Measurements from ENCODE around the gene CLIC3.
A peak's percentile ranks its signal among the peaks of the same experiment; 100 is the strongest.

Gene CLIC3

DNA sequence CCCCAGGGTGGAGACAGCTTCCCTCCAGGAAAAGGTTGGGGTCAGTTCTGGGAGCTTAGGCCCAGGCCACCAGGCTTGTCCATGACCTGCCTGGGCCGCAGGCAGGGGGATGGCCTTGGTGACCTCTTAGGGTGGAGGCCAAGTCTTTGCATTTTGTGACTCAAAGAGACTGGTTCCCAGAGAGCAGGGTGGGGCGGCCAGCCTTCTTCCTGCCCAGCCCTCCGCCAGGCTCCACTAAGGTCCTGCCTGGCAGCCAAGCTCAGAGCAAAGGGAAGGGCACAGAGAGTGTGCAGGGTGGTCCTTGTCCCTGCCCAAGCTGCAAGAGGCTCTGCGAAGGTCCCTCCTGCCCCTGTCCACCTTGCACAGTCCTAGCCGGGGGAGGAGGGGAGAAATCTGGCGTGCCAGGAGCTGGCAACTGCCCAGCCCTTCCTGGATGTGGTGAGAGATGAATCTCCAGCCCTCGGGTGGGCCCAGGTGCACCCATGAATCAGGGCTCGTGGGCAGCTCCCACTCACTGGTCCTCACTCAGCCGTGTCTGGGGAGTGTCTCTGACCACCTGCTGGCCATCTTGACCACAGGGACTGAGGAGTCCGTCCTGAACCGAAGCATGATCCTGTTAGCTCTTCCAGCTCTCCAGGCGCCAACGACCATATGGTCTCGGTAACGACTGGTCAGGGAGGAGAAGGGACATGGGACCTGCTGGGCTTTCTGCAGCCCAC lies 21.4 kb downstream of the CLIC3 start:
- H3K9ac ChIP-seq, result peak overlapping the region in 5 of 11 experiments; percentile 2 to 45 (median 16); a peak in 5 of 22 replicates
- no peak for TF ChIP-seq Cebpa-rat (IDR thresholded peaks at IDR 0.05)
- peak overlapping the region; percentile 68 to 92 (median 77) for H3K4me2 ChIP-seq
- no peaks in the 10 kb centered on the region; a peak in 2 of 22 replicates for H4K20me1 ChIP-seq
- no peak overlapping the region for H3K4me3 ChIP-seq
- no peaks in the 10 kb centered on the region for H3K36me3 ChIP-seq
- peak overlapping the region in 3 of 11 experiments; percentile 32 to 41 (median 35); a peak in 4 of 22 replicates for H3K27ac ChIP-seq
- no peaks in the 10 kb centered on the region for H3K27me3 ChIP-seq
- H3K9me3 ChIP-seq (replicated peaks in 1 of 11), result no peaks in the 10 kb centered on the region
- peaks cover 43 to 69% (median 53%) of the 10 kb centered on the region in 10 experiments for H3K4me1 ChIP-seq

DNA sequence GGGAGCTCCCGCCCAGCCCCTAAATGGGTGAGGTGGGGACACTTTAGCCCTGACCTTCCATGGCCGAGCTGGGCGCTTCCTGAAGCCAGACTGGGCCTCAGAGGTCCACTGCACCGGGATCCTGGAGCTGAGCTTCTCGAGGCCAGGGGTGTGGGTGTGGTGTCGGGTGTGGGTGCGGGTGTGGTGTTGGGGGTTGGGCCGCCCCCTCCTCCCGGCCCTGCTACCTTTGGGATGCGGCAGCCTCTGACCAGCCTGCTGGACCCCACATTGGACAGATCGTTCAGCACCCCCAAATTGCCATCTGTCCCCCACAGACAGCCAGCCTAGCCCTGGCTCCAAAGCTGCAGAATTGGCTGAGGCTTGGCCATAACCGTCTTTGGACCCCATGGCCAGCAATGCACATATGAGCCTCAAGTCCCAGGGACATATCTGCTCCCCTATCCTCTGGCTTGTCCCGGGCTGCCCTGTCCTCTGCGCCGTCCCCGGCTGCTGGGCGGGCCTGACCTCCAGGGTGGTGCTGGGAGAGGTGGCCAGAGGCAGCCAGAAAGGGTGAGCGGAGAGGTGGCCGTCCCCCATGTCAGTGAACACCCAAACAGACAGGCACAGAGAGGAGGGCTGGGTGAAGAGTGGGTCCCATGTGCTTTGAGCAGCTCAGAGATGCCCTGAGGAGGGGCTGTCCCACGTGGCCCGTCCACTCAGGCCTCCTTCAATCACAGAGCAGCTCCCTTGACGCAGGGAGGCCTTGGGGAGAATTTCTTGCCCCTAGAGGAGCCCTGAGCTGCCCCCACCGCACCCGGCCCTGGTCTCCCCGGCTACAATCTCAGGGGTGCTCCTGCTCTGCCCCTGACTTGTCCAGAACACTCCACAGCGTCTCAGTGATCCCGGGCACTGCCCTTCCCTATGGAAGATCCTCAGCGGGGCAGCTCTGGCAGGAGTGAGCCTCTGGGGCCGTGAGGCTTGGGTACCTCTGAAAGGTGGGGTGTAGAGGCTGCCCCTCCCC lies 22.4 kb downstream of the CLIC3 start:
- Histone ChIP-seq H3K4me1 (peaks cover 38 to 60% (median 49%) of the 10 kb centered on the region in 10 experiments), H3K4me2 (peak overlapping the region in 6 of 11 experiments; percentile 77 to 92 (median 82); a peak in 12 of 22 replicates), H3K9ac (no peak overlapping the region), H3K27ac (peak overlapping the region in 1 of 11 experiments; percentile 35; a peak in 1 of 22 replicates), H3K9me3 (replicated peaks in 1 of 11) (no peaks in the 10 kb centered on the region), H3K4me3 (no peak overlapping the region), H3K27me3 (no peaks in the 10 kb centered on the region), H3K36me3 (no peaks in the 10 kb centered on the region), H4K20me1 (no peaks in the 10 kb centered on the region; a peak in 2 of 22 replicates)
- no peak for TF ChIP-seq Cebpa-rat (IDR thresholded peaks at IDR 0.05)

DNA sequence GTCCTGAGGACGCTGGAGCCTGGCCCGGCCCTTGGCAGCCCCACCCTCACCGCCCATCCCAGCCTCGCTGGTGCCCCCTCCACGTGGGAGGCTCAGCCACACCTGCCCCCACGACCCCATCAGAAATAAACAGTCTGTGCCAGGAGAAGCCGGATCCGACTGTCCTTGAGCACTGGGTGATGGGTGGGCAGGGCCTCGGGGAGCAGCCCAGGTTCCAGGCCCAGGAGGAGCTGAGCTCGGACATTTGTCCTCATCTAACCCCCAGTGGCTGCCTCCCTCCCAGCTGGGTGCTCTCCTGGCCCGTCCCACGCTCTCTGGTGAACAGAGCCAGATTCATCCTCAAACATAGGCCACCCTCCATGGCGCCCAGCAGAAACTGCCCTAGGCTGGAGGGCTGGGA lies 23.6 kb downstream of the CLIC3 start:
- Histone ChIP-seq H3K4me3 (no peak overlapping the region), H3K4me2 (no peak overlapping the region), H3K27me3 (no peaks in the 10 kb centered on the region), H3K27ac (no peak overlapping the region), H4K20me1 (no peaks in the 10 kb centered on the region; a peak in 2 of 22 replicates), H3K9ac (no peak overlapping the region), H3K4me1 (peaks cover 38 to 56% (median 49%) of the 10 kb centered on the region in 10 experiments), H3K9me3 (replicated peaks in 1 of 11) (no peaks in the 10 kb centered on the region), H3K36me3 (no peaks in the 10 kb centered on the region)
- TF ChIP-seq Cebpa-rat (IDR thresholded peaks at IDR 0.05), result no peak

DNA sequence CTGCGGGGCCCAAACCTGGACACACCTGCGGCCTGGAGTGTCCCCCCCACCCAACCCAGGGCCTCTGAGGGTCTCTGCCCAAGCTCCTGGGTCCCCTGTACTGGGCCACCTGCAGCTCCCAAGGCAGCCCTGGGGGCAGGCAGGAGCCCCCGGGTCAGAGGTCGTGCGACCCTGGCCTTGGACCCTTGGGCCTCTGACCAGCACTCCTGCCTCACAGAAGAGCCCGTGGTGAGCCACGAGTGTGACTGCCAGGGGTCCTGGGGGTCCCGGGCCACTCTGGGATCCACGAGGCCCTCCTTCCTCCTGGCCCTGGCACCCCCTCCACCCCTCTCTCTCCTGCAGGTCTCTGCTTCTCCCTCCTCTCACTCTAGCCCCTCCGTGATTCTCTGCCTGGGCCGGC lies 24.0 kb downstream of the CLIC3 start:
- H3K4me1 ChIP-seq, result peaks cover 37 to 53% (median 45%) of the 10 kb centered on the region in 10 experiments
- no peaks in the 10 kb centered on the region for H3K27me3 ChIP-seq

DNA sequence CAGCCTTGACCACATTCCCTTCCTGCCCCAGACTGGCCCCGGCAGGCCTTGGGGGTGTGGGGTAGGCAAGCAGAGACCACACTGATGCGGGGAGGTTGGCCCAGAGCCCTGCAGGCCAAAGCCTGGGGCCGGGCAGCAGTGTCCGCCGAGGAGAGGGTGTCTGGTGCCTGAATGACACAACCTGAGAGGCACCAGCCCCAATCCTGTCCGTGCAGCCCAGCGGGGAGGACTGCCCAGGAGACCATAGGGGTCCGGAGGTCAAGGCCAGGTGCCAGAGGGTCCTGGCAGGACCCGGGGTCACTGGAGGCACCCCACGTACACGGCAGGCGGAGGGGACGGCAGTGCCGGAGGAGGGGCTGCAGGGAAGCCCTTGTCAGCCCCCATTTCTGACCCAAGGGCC lies 24.6 kb downstream of the CLIC3 start:
- Histone ChIP-seq H3K27me3 (no peaks in the 10 kb centered on the region), H3K4me3 (no peak overlapping the region), H3K27ac (no peak overlapping the region), H3K9me3 (replicated peaks in 1 of 11) (no peaks in the 10 kb centered on the region), H3K4me1 (peaks cover 32 to 48% (median 40%) of the 10 kb centered on the region in 10 experiments), H3K36me3 (no peaks in the 10 kb centered on the region), H3K9ac (no peak overlapping the region), H4K20me1 (no peaks in the 10 kb centered on the region; a peak in 2 of 22 replicates), H3K4me2 (peak overlapping the region in 2 of 11 experiments; percentile 70 to 82; a peak in 1 of 22 replicates)
- no peak for TF ChIP-seq Cebpa-rat (IDR thresholded peaks at IDR 0.05)

More for the DNA sequence above, 24.0 kb downstream of the CLIC3 start:
- H3K4me2 ChIP-seq, result no peak overlapping the region
- H3K36me3 ChIP-seq, result no peaks in the 10 kb centered on the region
- H4K20me1 ChIP-seq, result no peaks in the 10 kb centered on the region; a peak in 2 of 22 replicates
- H3K9me3 ChIP-seq (replicated peaks in 1 of 11), result no peaks in the 10 kb centered on the region
- H3K4me3 ChIP-seq, result no peak overlapping the region
- no peak overlapping the region for H3K9ac ChIP-seq
- TF ChIP-seq Cebpa-rat (IDR thresholded peaks at IDR 0.05), result no peak
- no peak overlapping the region for H3K27ac ChIP-seq

DNA sequence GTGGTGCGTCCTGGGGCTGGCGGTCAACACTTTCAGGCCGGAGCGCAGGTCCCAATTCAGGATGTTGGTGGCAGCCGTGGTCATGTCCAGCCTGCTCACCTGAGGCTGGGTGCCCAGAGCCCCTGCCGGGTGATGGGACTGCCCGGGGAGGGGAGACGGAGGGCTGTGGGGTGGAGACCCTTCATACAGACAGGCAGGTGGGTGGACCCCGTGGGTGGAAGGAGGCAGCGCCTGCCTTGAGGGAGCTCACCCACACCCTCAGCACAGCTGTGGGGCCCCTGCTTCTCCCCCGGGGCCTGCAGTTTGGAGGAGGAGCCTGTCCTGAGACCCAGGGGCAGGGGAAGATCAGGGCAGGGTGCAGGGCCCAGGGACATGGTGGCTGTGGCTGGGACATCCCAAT lies 26.0 kb downstream of the CLIC3 start:
- Histone ChIP-seq H3K27ac (peak overlapping the region in 1 of 11 experiments; percentile 15; a peak in 1 of 22 replicates), H3K4me2 (peak overlapping the region; percentile 15 to 82 (median 68); a peak in 21 of 22 replicates), H3K4me3 (no peak overlapping the region), H3K4me1 (peaks cover 31 to 46% (median 39%) of the 10 kb centered on the region in 10 experiments), H3K9me3 (replicated peaks in 1 of 11) (no peaks in the 10 kb centered on the region), H3K27me3 (0 out of 22 replicates have a peak, but pooled peaks cover 0 to 4% (median 0%) of the 10 kb centered on the region in 11 experiments), H3K9ac (peak overlapping the region in 8 of 11 experiments; percentile 6 to 49 (median 36); a peak in 12 of 22 replicates), H3K36me3 (no peaks in the 10 kb centered on the region), H4K20me1 (no peaks in the 10 kb centered on the region; a peak in 2 of 22 replicates)
- no peak for TF ChIP-seq Cebpa-rat (IDR thresholded peaks at IDR 0.05)

DNA sequence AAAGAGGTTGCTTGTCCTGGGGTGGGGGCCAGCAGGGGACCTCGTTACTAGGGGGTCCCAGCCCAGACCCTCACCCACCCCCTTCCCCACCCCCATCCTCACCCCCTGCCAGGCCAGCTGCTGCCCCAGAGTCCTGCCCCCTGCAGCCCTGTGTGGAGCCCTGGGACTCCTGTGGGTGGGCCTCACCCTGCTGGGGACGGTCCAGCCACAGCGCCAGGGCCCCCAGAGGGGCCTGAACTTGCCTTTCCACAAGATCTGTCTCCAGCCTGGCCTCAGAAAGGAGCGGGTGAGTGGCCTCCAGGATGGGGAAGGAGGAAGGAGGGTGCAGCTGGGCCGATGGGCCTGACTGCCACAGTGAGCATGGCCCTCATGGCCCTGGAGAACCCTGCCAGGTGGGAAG lies 26.6 kb downstream of the CLIC3 start:
- no peak for TF ChIP-seq Cebpa-rat (IDR thresholded peaks at IDR 0.05)
- 0 out of 22 replicates have a peak, but pooled peaks cover 0 to 4% (median 0%) of the 10 kb centered on the region in 11 experiments for H3K27me3 ChIP-seq
- H3K4me3 ChIP-seq, result no peak overlapping the region
- H3K27ac ChIP-seq, result peak overlapping the region in 1 of 11 experiments; percentile 15; a peak in 1 of 22 replicates
- H4K20me1 ChIP-seq, result no peaks in the 10 kb centered on the region
- no peaks in the 10 kb centered on the region for H3K9me3 ChIP-seq (replicated peaks in 1 of 11)
- no peaks in the 10 kb centered on the region for H3K36me3 ChIP-seq
- peak overlapping the region in 10 of 11 experiments; percentile 15 to 82 (median 68); a peak in 17 of 22 replicates for H3K4me2 ChIP-seq
- H3K4me1 ChIP-seq, result peaks cover 25 to 41% (median 33%) of the 10 kb centered on the region in 10 experiments
- H3K9ac ChIP-seq, result peak overlapping the region in 3 of 11 experiments; percentile 4 to 28 (median 6); a peak in 5 of 22 replicates

DNA sequence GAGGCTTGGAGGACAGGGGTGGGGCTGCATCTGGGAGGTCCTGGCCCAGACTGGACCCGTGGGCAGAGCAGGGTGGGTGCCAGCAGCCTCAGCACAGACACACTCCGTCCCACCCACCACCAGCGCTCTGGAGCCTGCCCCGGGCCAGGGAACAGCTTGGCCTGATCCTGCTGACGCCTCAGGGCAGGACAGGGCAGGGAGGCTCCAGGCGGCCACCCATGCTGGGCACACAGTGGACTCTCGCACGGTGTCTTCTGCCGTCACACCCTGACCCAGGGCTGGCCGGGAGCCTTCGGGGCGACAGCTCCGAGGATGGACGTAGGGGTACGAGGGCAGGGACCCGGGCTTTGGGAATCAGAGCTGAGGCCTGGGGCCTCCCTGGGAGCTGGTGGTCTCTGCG lies 27.2 kb downstream of the CLIC3 start:
- H3K36me3 ChIP-seq, result no peaks in the 10 kb centered on the region
- peaks cover 22 to 37% (median 31%) of the 10 kb centered on the region in 10 experiments for H3K4me1 ChIP-seq
- H3K4me2 ChIP-seq, result no peak overlapping the region
- no peak overlapping the region for H3K27ac ChIP-seq
- no peaks in the 10 kb centered on the region for H3K9me3 ChIP-seq (replicated peaks in 1 of 11)
- H3K27me3 ChIP-seq, result 0 out of 22 replicates have a peak, but pooled peaks cover 0 to 4% (median 0%) of the 10 kb centered on the region in 11 experiments
- 0 out of 22 replicates have a peak overlapping the region, but pooled peaks of 1 of the 11 experiments have one; percentile 33 for H3K9ac ChIP-seq
- no peaks in the 10 kb centered on the region for H4K20me1 ChIP-seq
- no peak for TF ChIP-seq Cebpa-rat (IDR thresholded peaks at IDR 0.05)
- no peak overlapping the region for H3K4me3 ChIP-seq

Measured in BLaER1 treated with 17β-estradiol and CSF1 and Interleukin-3, amounts not matched to agents 10 nM and 100 nM (cell line).